Activated CD8-positive, alpha-beta T cell treated with anti-CD3 and anti-CD28 coated beads, Interleukin-2, amount 10 ng/mL, durations not matched to agents 7 days and 5 days (primary cell): Measurements from ENCODE around the gene RBFOX1. TPM values are rescaled to one million over a fixed set of nuclear protein-coding genes. Genes with fewer than 3 reads are reported as not detected.

Experiments used
- ATAC-seq: fragments of 150-1000 bp; cut with Tn5 transposase; one replicate; pipeline ENCODE4 v1.10.0; 2021; ENCODE audit warnings: moderate library complexity
- CTCF ChIA-PET: fragments of 350-600 bp; sonication (Branson Sonifier 250); formaldehyde crosslinking; loops from one replicate; lab custom pipeline; 2021; ENCODE audit warnings: antibody characterized with exemption; lab: Charles Lee
- POLR2A ChIA-PET: fragments of 350-600 bp; sonication (Branson Sonifier 250); formaldehyde crosslinking; loops from one replicate; lab custom pipeline; 2021; ENCODE audit warnings: antibody characterized with exemption; lab: Charles Lee
- DNase-seq: peaks from one replicate; pipeline ENCODE4 v3.0.0-alpha.2; 2020
- H3K27ac Mint-ChIP-seq: one replicate; pipeline ENCODE4 v1.8.0; 2021; ENCODE audit warnings: mild to moderate bottlenecking, mixed read lengths
- H3K27me3 Mint-ChIP-seq: one replicate; pipeline ENCODE4 v1.8.0; 2021; ENCODE audit warnings: low read depth, mixed read lengths
- H3K36me3 Mint-ChIP-seq: one replicate; pipeline ENCODE4 v1.8.0; 2021; ENCODE audit warnings: low read depth, mixed read lengths
- H3K4me1 Mint-ChIP-seq: one replicate; pipeline ENCODE4 v1.8.0; 2021; ENCODE audit warnings: low read depth, mixed read lengths
- H3K4me3 Mint-ChIP-seq: one replicate; pipeline ENCODE4 v1.8.0; 2021; ENCODE audit warnings: mild to moderate bottlenecking, mixed read lengths
- H3K9me3 Mint-ChIP-seq: one replicate; pipeline ENCODE4 v1.8.0; 2022; ENCODE audit warnings: mixed read lengths; ENCODE audit not compliant: insufficient read depth
- total RNA-seq, 2 experiments: library from RNA; stranded (reverse); gene quantifications; one replicate each; pipeline ENCODE4 v1.2.3, GENCODE V29; 2021

Gene RBFOX1
- total RNA-seq, 2 experiments from 2014 or later, result not detected

GRCh38 chr16:7380441-7380840 lies 47.8 kb downstream of the RBFOX1 start:
- no peaks in the 10 kb centered on the region for H3K27me3 Mint-ChIP-seq
- H3K4me1 Mint-ChIP-seq, result no peaks in the 10 kb centered on the region
- DNase-seq (no peak), ATAC-seq (no peak)
- ChIA-PET CTCF (no interaction called here), POLR2A (no interaction called here)
- H3K4me3 Mint-ChIP-seq, result no peak overlapping the region
- H3K36me3 Mint-ChIP-seq, result no peaks in the 10 kb centered on the region
- peaks cover 9% of the 10 kb centered on the region for H3K9me3 Mint-ChIP-seq
- no peak overlapping the region for H3K27ac Mint-ChIP-seq

DNA sequence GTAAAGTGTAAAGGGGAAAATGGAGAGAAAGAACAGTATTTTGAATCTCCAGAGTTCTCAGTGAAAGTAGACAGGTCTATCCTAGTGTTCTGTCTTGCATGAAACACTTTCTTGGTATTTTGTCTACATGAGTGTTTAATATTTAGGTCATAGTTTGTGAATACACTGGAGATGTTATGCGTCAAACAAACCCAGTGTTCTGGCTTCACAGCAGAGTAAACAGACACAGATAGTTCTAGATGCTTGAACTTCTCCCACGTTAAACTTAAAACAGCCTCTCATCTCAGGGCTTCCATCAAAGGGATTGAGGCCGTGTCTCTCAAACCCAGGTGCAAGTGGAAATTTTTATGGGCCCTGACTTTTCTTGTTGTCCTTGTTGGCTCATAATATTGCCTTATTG lies 48.3 kb downstream of the RBFOX1 start:
- H3K36me3 Mint-ChIP-seq, result no peaks in the 10 kb centered on the region
- CTCF ChIA-PET, result no interaction called here
- no peak overlapping the region for H3K27ac Mint-ChIP-seq
- ATAC-seq (no peak), DNase-seq (no peak)
- POLR2A ChIA-PET, result no interaction called here
- no peaks in the 10 kb centered on the region for H3K4me1 Mint-ChIP-seq
- no peak overlapping the region for H3K4me3 Mint-ChIP-seq
- H3K27me3 Mint-ChIP-seq, result no peaks in the 10 kb centered on the region
- peaks cover 9% of the 10 kb centered on the region for H3K9me3 Mint-ChIP-seq

DNA sequence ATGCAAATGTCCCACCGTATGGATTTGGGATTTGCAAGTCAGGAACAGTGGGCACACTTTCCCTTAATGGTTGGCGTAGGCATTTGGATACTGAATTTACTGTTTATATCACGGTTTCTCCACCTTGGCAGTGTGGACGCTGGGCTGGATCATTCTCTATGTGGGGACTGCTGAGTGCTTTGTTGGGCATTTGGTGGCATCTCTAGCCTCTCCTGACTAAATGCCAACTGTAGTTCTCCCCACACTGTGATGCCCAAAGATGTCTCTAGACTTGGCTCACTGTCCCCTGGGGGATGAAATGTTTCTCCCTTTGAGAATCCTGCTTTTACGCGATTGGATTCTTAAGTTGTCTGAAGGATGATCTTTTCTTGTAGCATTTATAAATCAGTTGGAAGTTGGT lies 49.0 kb downstream of the RBFOX1 start:
- DNase-seq (no peak), ATAC-seq (no peak)
- no peak overlapping the region for H3K27ac Mint-ChIP-seq
- ChIA-PET CTCF (no interaction called here), POLR2A (no interaction called here)
- H3K27me3 Mint-ChIP-seq, result no peaks in the 10 kb centered on the region
- H3K4me1 Mint-ChIP-seq, result no peaks in the 10 kb centered on the region
- no peaks in the 10 kb centered on the region for H3K36me3 Mint-ChIP-seq
- peaks cover 9% of the 10 kb centered on the region for H3K9me3 Mint-ChIP-seq
- H3K4me3 Mint-ChIP-seq, result no peak overlapping the region

DNA sequence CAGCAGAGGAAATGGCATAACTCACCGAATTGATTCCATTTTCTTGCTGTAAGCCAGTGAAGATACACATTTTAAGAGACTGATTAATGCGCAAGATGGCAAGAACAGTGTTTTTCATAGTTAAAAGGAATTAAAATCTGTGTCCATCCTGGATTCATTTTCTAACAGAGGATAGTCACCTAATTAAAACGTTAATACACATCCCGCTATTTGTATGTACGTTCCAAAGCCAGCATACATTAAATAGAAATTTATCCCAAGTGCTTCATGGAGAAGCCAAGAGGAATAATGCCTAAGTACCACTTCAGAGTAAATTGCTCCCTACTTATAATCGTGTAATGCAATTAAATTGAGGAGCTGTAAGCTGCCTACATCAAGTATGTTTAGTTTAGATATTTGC lies 49.9 kb downstream of the RBFOX1 start:
- Mint-ChIP-seq H3K36me3 (no peaks in the 10 kb centered on the region), H3K9me3 (peaks cover 9% of the 10 kb centered on the region), H3K27me3 (no peaks in the 10 kb centered on the region), H3K27ac (no peak overlapping the region), H3K4me1 (no peaks in the 10 kb centered on the region), H3K4me3 (no peak overlapping the region)
- POLR2A ChIA-PET, result no interaction called here
- CTCF ChIA-PET, result no interaction called here
- DNase-seq, result no peak
- no peak for ATAC-seq

GRCh38 chr16:7390974-7391373 lies 58.3 kb downstream of the RBFOX1 start:
- H3K9me3 Mint-ChIP-seq, result peaks cover 12% of the 10 kb centered on the region
- no peak overlapping the region for H3K27ac Mint-ChIP-seq
- ChIA-PET CTCF (no interaction called here), POLR2A (no interaction called here)
- no peaks in the 10 kb centered on the region for H3K4me1 Mint-ChIP-seq
- H3K4me3 Mint-ChIP-seq, result no peak overlapping the region
- H3K27me3 Mint-ChIP-seq, result no peaks in the 10 kb centered on the region
- ATAC-seq (no peak), DNase-seq (no peak)
- no peaks in the 10 kb centered on the region for H3K36me3 Mint-ChIP-seq

GRCh38 chr16:7391694-7392093 lies 59.0 kb downstream of the RBFOX1 start:
- Mint-ChIP-seq H3K4me1 (no peaks in the 10 kb centered on the region), H3K9me3 (peaks cover 12% of the 10 kb centered on the region), H3K27me3 (no peaks in the 10 kb centered on the region), H3K36me3 (no peaks in the 10 kb centered on the region), H3K27ac (no peak overlapping the region), H3K4me3 (no peak overlapping the region)
- no peak for DNase-seq
- ChIA-PET CTCF (no interaction called here), POLR2A (no interaction called here)
- no peak for ATAC-seq

GRCh38 chr16:7392206-7392605 lies 59.6 kb downstream of the RBFOX1 start:
- Mint-ChIP-seq H3K9me3 (peaks cover 12% of the 10 kb centered on the region), H3K27me3 (no peaks in the 10 kb centered on the region), H3K4me1 (no peaks in the 10 kb centered on the region), H3K27ac (no peak overlapping the region), H3K36me3 (no peaks in the 10 kb centered on the region), H3K4me3 (no peak overlapping the region)
- ATAC-seq, result no peak
- ChIA-PET POLR2A (no interaction called here), CTCF (no interaction called here)
- DNase-seq, result no peak

- no peak overlapping the region for H3K27ac Mint-ChIP-seq
- no peak for DNase-seq
- ChIA-PET CTCF (no interaction called here), POLR2A (no interaction called here)
- H3K4me1 Mint-ChIP-seq, result no peaks in the 10 kb centered on the region
- no peak overlapping the region for H3K4me3 Mint-ChIP-seq
- peaks cover 15% of the 10 kb centered on the region for H3K9me3 Mint-ChIP-seq
- no peaks in the 10 kb centered on the region for H3K27me3 Mint-ChIP-seq
- ATAC-seq, result no peak
- no peaks in the 10 kb centered on the region for H3K36me3 Mint-ChIP-seq
These were observed 61.0 kb downstream of the RBFOX1 start for GRCh38 chr16:7393680-7394079.

GRCh38 chr16:7394720-7395336 lies 62.2 kb downstream of the RBFOX1 start:
- CTCF ChIA-PET, result no interaction called here
- no peak overlapping the region for H3K27ac Mint-ChIP-seq
- DNase-seq (no peak), ATAC-seq (no peak)
- POLR2A ChIA-PET, result interaction anchor here (0.7 kb wide), 1 partner anchor 17 kb away, joined by 3 read pairs; no protein-coding TSS in a partner anchor
- no peak overlapping the region for H3K4me3 Mint-ChIP-seq
- H3K4me1 Mint-ChIP-seq, result no peaks in the 10 kb centered on the region
- H3K36me3 Mint-ChIP-seq, result no peaks in the 10 kb centered on the region
- no peaks in the 10 kb centered on the region for H3K27me3 Mint-ChIP-seq
- peaks cover 11% of the 10 kb centered on the region for H3K9me3 Mint-ChIP-seq

DNA sequence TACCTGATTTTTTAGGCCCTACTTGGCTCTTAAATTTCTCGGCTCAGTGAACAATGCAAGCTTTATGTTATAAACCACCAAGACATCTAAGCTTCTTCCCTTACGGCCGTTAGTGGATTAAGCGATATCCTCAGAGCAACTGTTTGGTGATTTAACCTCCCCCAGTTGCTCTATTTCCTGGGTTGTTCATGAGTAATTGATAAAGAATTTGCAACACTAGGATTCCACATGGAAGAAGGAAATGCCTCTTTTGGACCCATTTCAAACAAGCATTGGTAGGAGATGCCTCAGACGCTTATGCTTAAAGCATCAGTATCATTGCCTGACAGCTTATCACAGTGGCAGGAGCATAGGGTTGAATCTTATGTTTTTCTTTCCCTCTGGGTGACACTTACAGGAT lies 65.3 kb downstream of the RBFOX1 start:
- ChIA-PET POLR2A (no interaction called here), CTCF (no interaction called here)
- DNase-seq (no peak), ATAC-seq (no peak)
- no peak overlapping the region for H3K27ac Mint-ChIP-seq
- H3K9me3 Mint-ChIP-seq, result peaks cover 6% of the 10 kb centered on the region
- H3K4me3 Mint-ChIP-seq, result no peak overlapping the region
- H3K4me1 Mint-ChIP-seq, result no peaks in the 10 kb centered on the region
- H3K27me3 Mint-ChIP-seq, result no peaks in the 10 kb centered on the region
- no peaks in the 10 kb centered on the region for H3K36me3 Mint-ChIP-seq

- no peak for ATAC-seq
- peaks cover 6% of the 10 kb centered on the region for H3K9me3 Mint-ChIP-seq
- no peak overlapping the region for H3K4me3 Mint-ChIP-seq
- ChIA-PET CTCF (no interaction called here), POLR2A (no interaction called here)
- H3K27me3 Mint-ChIP-seq, result no peaks in the 10 kb centered on the region
- H3K4me1 Mint-ChIP-seq, result no peaks in the 10 kb centered on the region
- no peak overlapping the region for H3K27ac Mint-ChIP-seq
- DNase-seq, result no peak
- no peaks in the 10 kb centered on the region for H3K36me3 Mint-ChIP-seq
These were observed 65.9 kb downstream of the RBFOX1 start for GRCh38 chr16:7398536-7398935.

- ATAC-seq, result no peak
- no peak for DNase-seq
- no peak overlapping the region for H3K4me3 Mint-ChIP-seq
- no peaks in the 10 kb centered on the region for H3K4me1 Mint-ChIP-seq
- H3K27ac Mint-ChIP-seq, result no peak overlapping the region
- H3K27me3 Mint-ChIP-seq, result no peaks in the 10 kb centered on the region
- ChIA-PET POLR2A (no interaction called here), CTCF (no interaction called here)
- H3K36me3 Mint-ChIP-seq, result no peaks in the 10 kb centered on the region
- H3K9me3 Mint-ChIP-seq, result peaks cover 6% of the 10 kb centered on the region
These were observed 66.7 kb downstream of the RBFOX1 start for GRCh38 chr16:7399296-7399695.
